OCI-LY3 (cell line): ENCODE data around the gene HTRA1.

Experiments used
- H2AFZ ChIP-seq: fragments of 200-600, 300-600 bp; shearing (Covaris generic); 2 replicates; pipeline ENCODE4 v1.6.0; 2014; ENCODE audit warnings: antibody characterized with exemption, low read depth, low read length
- H3K27ac ChIP-seq: fragments of 200-600, 300-600 bp; sonication (generic); 2 replicates; pipeline ENCODE4 v1.5.1; 2014; ENCODE audit warnings: mild to moderate bottlenecking, low read length, moderate library complexity, mixed read lengths
- H3K27me3 ChIP-seq: fragments of 200-600, 300-600 bp; sonication (generic); 2 replicates; pipeline ENCODE4 v1.6.1; 2014; ENCODE audit warnings: low read depth, low read length, mixed read lengths
- H3K36me3 ChIP-seq: fragments of 200-600, 300-600 bp; sonication (generic); replicated peaks from 2 replicates; pipeline ENCODE3; 2014; ENCODE audit warnings: low read depth, low read length, mixed read lengths
- H3K4me1 ChIP-seq: fragments of 300-600, 200-600 bp; sonication (generic); 2 replicates; pipeline ENCODE4 v1.6.1; 2014; ENCODE audit warnings: low read length, mixed read lengths
- H3K4me2 ChIP-seq: fragments of 200-600, 300-600 bp; sonication (generic); 2 replicates; pipeline ENCODE4 v1.6.1; 2014; ENCODE audit warnings: low read length, mixed read lengths
- H3K4me3 ChIP-seq: fragments of 300-600, 200-600 bp; sonication (generic); 2 replicates; pipeline ENCODE4 v1.5.1; 2014; ENCODE audit warnings: antibody characterized with exemption, mild to moderate bottlenecking, low read length, moderate library complexity
- H3K79me2 ChIP-seq: fragments of 300-600, 200-600 bp; shearing (Covaris generic); 2 replicates; pipeline ENCODE4 v1.6.1; 2014; ENCODE audit warnings: mild to moderate bottlenecking, low read length, mixed read lengths
- H3K9ac ChIP-seq: fragments of 300-600, 200-600 bp; shearing (Covaris generic); 2 replicates; pipeline ENCODE4 v1.6.0; 2014; ENCODE audit warnings: mild to moderate bottlenecking, low read length, moderate library complexity
- H3K9me3 ChIP-seq: fragments of 200-600, 300-600 bp; shearing (Covaris generic); 2 replicates; pipeline ENCODE4 v1.6.1; 2014; ENCODE audit warnings: low read length, mixed read lengths; ENCODE audit not compliant: insufficient read depth
- H4K20me1 ChIP-seq: fragments of 200-600, 300-600 bp; sonication (generic); 2 replicates; pipeline ENCODE4 v1.6.1; 2016; ENCODE audit warnings: low read length, mixed read lengths; ENCODE audit not compliant: insufficient read depth
- CTCF ChIP-seq: fragments of 200-600, 300-600 bp; sonication (generic); IDR thresholded peaks from 2 replicates; pipeline ENCODE4 v1.5.1; 2014; ENCODE audit warnings: antibody characterized with exemption, low read length, low read depth
- EZH2phosphoT487 ChIP-seq: fragments of 200-600 bp; shearing (Covaris generic); IDR thresholded peaks from 2 replicates; pipeline ENCODE4 v1.6.1; 2018; ENCODE audit warnings: antibody characterized with exemption, mixed run types, low read depth

HTRA1 gene

GRCh38 chr10:122465401-122466040 is 4.2 kb downstream of the HTRA1 start:
- Histone ChIP-seq H3K4me1 (no peaks in the 10 kb centered on the region), H2AFZ (no peak overlapping the region), H3K27ac (no peak overlapping the region), H3K9me3 (no peaks in the 10 kb centered on the region), H3K36me3 (no peaks in the 10 kb centered on the region), H3K79me2 (no peaks in the 10 kb centered on the region), H3K4me2 (no peak overlapping the region), H3K4me3 (no peak overlapping the region), H4K20me1 (no peaks in the 10 kb centered on the region), H3K9ac (no peak overlapping the region), H3K27me3 (peaks cover 11% of the 10 kb centered on the region; the same call in 1 of the 2 replicates)
- TF ChIP-seq CTCF (no peak), EZH2phosphoT487 (no peak)

GRCh38 chr10:122466951-122467381 is 5.6 kb downstream of the HTRA1 start:
- Histone ChIP-seq H3K4me1 (no peaks in the 10 kb centered on the region), H3K79me2 (no peaks in the 10 kb centered on the region), H3K4me3 (no peak overlapping the region), H3K9ac (no peak overlapping the region), H3K27ac (no peak overlapping the region), H3K9me3 (no peaks in the 10 kb centered on the region), H3K36me3 (no peaks in the 10 kb centered on the region), H3K4me2 (no peak overlapping the region), H3K27me3 (peaks cover 11% of the 10 kb centered on the region; the same call in 1 of the 2 replicates), H2AFZ (no peak overlapping the region), H4K20me1 (no peaks in the 10 kb centered on the region)
- TF ChIP-seq EZH2phosphoT487 (no peak), CTCF (no peak)

- no peak for TF ChIP-seq CTCF
- TF ChIP-seq EZH2phosphoT487: no peak
- Histone ChIP-seq H3K36me3 (no peaks in the 10 kb centered on the region), H3K4me1 (no peaks in the 10 kb centered on the region), H3K4me2 (no peak overlapping the region), H3K79me2 (no peaks in the 10 kb centered on the region), H3K4me3 (no peak overlapping the region), H4K20me1 (no peaks in the 10 kb centered on the region), H3K27me3 (peaks cover 11% of the 10 kb centered on the region; the same call in 1 of the 2 replicates), H3K9ac (no peak overlapping the region), H2AFZ (no peak overlapping the region), H3K9me3 (no peaks in the 10 kb centered on the region), H3K27ac (no peak overlapping the region)
These were observed 6.3 kb downstream of the HTRA1 start for GRCh38 chr10:122467701-122468100.

GRCh38 chr10:122468307-122468925 is 7.1 kb downstream of the HTRA1 start:
- TF ChIP-seq CTCF (no peak), EZH2phosphoT487 (no peak)
- Histone ChIP-seq H2AFZ (no peak overlapping the region), H3K9ac (no peak overlapping the region), H3K36me3 (no peaks in the 10 kb centered on the region), H3K4me1 (no peaks in the 10 kb centered on the region), H3K4me2 (no peak overlapping the region), H3K4me3 (no peak overlapping the region), H3K27ac (no peak overlapping the region), H3K27me3 (peaks cover 11% of the 10 kb centered on the region; the same call in 1 of the 2 replicates), H3K79me2 (no peaks in the 10 kb centered on the region), H4K20me1 (no peaks in the 10 kb centered on the region), H3K9me3 (no peaks in the 10 kb centered on the region)
